ENCODE measurements around the gene PI4KA. TPM values are rescaled to one million over a fixed set of nuclear protein-coding genes. Genes with fewer than 3 reads are reported as not detected.

Gene PI4KA
- total and polyA plus RNA-seq, 8 donors, result 22.7 to 174 (median 55.4) TPM

- intact Hi-C loops (cut with DNase I; ENCODE audit: low total_unique reads), result no loop called here
Observed at GRCh38 chr22:20882855-20883254, 24.2 kb upstream of the PI4KA start.

GRCh38 chr22:20881869-20882815 lies 23.5 kb upstream of the PI4KA start:
- peaks cover 9 to 38% (median 16%) of the 10 kb centered on the region in 4 donors for H3K4me1 ChIP-seq
- no peak overlapping the region for H3K4me3 ChIP-seq
- H3K9me3 ChIP-seq, result no peaks in the 10 kb centered on the region
- H3K27ac ChIP-seq, result peak overlapping the region in 1 of 5 donors; percentile 53
- 90 to 95% (median 93%) methylated on average over 9 of the region's 9 CpGs for WGBS, 5 donors
- TF ChIP-seq EP300 (IDR thresholded peaks at IDR 0.05), result no peak
- TF ChIP-seq POLR2AphosphoS5 (IDR thresholded peaks at IDR 0.05), result no peak
- no peak for TF ChIP-seq POLR2A (IDR thresholded peaks at IDR 0.05)
- TF ChIP-seq CTCF (IDR thresholded peaks at IDR 0.05), result no peak
- H3K27me3 ChIP-seq, result no peaks in the 10 kb centered on the region
- intact Hi-C loops (cut with DNase I; ENCODE audit: low total_unique reads), result no loop called here
- no peak for DNase-seq
- peaks cover 13 to 89% (median 79%) of the 10 kb centered on the region in 4 donors for H3K36me3 ChIP-seq

More at GRCh38 chr22:20882855-20883254, 24.2 kb upstream of the PI4KA start:
- no peak for DNase-seq
- TF ChIP-seq EP300 (IDR thresholded peaks at IDR 0.05) (no peak), CTCF (IDR thresholded peaks at IDR 0.05) (no peak), POLR2A (IDR thresholded peaks at IDR 0.05) (no peak), POLR2AphosphoS5 (IDR thresholded peaks at IDR 0.05) (no peak)
- Histone ChIP-seq H3K27ac (no peak overlapping the region), H3K9me3 (no peaks in the 10 kb centered on the region), H3K4me3 (no peak overlapping the region), H3K4me1 (peaks cover 9 to 38% (median 16%) of the 10 kb centered on the region in 4 donors), H3K36me3 (peaks cover 20 to 89% (median 79%) of the 10 kb centered on the region in 4 donors), H3K27me3 (no peaks in the 10 kb centered on the region)
- 91 to 93% (median 92%) methylated on average over 6 of the region's 6 CpGs for WGBS, 5 donors

GRCh38 chr22:20881231-20881630 lies 22.6 kb upstream of the PI4KA start:
- peak in 1 of 3 donors; percentile 22 for TF ChIP-seq POLR2AphosphoS5 (IDR thresholded peaks at IDR 0.05)
- TF ChIP-seq POLR2A (IDR thresholded peaks at IDR 0.05), result no peak
- Histone ChIP-seq H3K27ac (peak overlapping the region in 2 of 5 donors; percentile 1 to 53), H3K36me3 (peaks cover 13 to 90% (median 79%) of the 10 kb centered on the region in 4 donors), H3K4me1 (peaks cover 9 to 35% (median 16%) of the 10 kb centered on the region in 4 donors), H3K27me3 (no peaks in the 10 kb centered on the region), H3K4me3 (no peak overlapping the region), H3K9me3 (no peaks in the 10 kb centered on the region)
- DNase-seq, result peak; percentile 19 to 32
- intact Hi-C loops (cut with DNase I; ENCODE audit: low total_unique reads), result no loop called here
- WGBS, 5 donors, result 37 to 81% (median 43%) methylated on average over 5 of the region's 5 CpGs

GRCh38 chr22:20877715-20878114 lies 19.1 kb upstream of the PI4KA start:
- peaks cover 0 to 23% (median 2%) of the 10 kb centered on the region in 4 donors for H3K4me1 ChIP-seq
- TF ChIP-seq POLR2AphosphoS5 (IDR thresholded peaks at IDR 0.05), result no peak
- TF ChIP-seq POLR2A (IDR thresholded peaks at IDR 0.05), result no peak
- TF ChIP-seq EP300 (IDR thresholded peaks at IDR 0.05), result no peak
- TF ChIP-seq CTCF (IDR thresholded peaks at IDR 0.05), result no peak
- H3K36me3 ChIP-seq, result peaks cover 11 to 95% (median 82%) of the 10 kb centered on the region in 4 donors
- H3K9me3 ChIP-seq, result no peaks in the 10 kb centered on the region
- intact Hi-C loops (cut with DNase I; ENCODE audit: low total_unique reads), result no loop called here
- no peak overlapping the region for H3K27ac ChIP-seq
- no peaks in the 10 kb centered on the region for H3K27me3 ChIP-seq
- no peak overlapping the region for H3K4me3 ChIP-seq
- no peak for DNase-seq
- WGBS, 5 donors, result 90 to 97% (median 95%) methylated on average over 3 of the region's 3 CpGs

All from stomach (tissue), 9 donors.